ENCODE data around the gene SPIB.
A peak's percentile ranks its signal among the peaks of the same experiment; 100 is the strongest.
"Not testable (repeated sequence)": the region's sequence is repeated elsewhere in the genome, so short reads cannot be mapped to it uniquely, and the experiment has no call there.

Gene SPIB

DNA sequence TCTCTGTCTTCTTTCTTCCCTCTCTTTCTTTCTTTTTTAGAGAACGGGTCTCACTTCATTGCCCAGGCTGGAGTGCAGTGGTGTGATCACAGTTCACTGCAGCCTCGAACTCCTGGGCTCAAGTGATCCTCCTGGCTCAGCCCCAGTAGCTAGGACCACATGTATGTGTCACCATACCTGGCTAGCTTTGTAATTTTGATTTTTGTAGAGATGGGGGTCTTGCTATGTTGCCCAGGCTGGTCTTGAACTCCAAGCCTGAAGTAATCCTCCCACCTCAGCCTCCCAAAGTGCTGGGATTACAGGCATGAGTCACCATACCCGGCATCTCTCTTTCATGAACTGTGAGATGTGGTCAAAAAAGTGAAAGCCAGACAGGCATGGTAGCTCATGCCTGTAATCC, 54.6 kb downstream of the SPIB start:
- DNase-seq (ENCODE audit: low read depth), result not testable (repeated sequence)

DNA sequence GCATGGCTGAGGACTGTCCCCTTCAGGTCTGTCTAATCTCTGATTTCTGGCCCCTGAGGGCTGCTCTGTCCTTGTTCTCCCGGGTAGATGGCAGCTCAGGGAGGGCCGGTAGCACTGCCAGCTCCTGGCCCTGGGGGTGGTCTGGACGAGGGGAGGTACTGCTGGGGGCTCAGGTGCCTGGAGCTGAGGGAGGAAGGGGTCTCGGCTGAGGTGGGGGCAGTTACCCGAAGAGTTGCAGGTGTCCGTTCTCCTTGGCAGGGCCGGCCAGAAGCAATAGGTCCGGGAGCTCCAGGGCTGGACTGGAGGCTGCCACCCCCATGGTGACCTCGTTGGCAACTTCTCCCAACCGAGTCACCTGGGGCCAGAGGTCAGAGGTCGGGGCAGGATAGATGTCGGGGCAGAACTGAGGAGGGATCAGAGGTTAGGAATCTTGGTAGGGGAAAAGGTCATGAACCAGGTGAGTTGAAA, 56.4 kb downstream of the SPIB start:
- no peak for DNase-seq (ENCODE audit: low read depth)

DNA sequence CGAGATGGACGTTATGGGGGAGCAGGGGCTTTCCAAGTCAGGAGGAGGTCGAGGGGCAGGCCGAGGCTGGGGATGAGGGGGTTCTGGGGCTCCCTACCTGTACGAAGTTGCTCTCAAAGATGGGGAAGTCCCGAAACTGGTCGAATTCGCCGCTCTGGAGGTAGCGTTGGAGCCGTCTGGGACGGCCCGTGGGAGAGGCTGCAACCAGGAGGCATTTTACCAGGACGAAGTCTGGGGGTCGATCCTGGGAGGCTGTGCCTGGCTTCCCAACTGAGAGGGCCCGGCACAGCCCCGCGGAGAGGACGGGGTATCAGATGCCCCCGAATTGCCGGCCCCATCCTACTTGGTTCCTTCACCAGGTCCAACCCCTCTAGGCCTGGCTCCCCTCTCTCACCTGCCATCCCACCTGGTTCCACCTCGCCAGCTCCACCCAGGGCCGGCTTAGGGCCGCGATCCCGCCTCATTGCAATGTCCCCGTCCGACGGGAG, 57.0 kb downstream of the SPIB start:
- DNase-seq (ENCODE audit: low read depth), result no peak

DNA sequence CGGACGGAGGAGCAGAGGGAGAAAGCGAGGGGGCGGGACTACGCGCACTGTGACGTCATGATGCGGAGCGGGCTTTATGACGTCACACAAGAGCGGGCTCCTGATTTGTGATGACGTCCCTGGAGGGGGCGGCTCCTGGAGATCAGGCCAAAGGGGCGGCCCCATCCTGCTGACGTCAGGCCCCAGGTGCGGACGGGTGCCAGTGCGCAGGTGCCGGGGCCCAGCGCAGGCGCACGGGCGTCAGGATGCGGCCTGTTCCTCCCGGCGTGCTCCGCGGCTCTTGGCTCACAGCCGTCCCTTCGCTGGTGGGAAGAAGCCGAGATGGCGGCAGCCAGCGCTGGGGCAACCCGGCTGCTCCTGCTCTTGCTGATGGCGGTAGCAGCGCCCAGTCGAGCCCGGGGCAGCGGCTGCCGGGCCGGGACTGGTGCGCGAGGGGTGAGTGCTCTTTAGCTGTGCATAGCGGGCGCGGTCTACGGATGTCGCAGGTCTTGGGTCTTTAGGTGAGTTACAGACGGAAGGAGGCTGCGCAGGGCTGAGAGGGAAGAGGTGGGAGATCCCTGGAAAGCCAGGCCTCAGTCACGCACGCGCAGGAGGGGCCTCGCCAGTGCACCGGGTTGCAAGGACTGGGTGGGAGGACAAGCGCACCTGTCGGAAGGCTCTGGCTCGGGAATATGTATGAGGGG, 57.6 kb downstream of the SPIB start, which contains the start of the genes EMC10 and GARIN5A:
EMC10 (plus strand) TSS at position 284 of the 683 bp plus-strand sequence; CDS start at position 322, 38 bp downstream.
GARIN5A (minus strand) TSS at position 625 of the 683 bp plus-strand sequence; CDS start at position 165, 460 bp downstream.
- peak; percentile 87 for DNase-seq (ENCODE audit: low read depth)

DNA sequence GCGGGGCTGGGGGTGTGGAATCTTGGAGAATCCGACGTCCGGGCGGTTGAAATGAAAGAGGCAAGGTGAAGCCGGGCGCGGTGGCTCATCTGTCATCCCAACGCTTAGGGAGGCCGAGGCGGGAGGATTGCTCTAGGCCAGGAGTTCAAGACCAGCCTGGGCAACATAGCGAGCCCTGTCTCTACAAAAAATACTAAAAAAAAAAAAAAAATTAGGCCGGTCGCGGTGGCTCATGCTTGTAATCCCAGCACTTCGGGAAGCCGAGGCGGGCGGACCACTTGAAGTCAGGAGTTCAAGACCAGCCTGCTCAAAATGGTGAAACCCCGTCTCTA, 58.1 kb downstream of the SPIB start:
- DNase-seq (ENCODE audit: low read depth), result no peak

DNA sequence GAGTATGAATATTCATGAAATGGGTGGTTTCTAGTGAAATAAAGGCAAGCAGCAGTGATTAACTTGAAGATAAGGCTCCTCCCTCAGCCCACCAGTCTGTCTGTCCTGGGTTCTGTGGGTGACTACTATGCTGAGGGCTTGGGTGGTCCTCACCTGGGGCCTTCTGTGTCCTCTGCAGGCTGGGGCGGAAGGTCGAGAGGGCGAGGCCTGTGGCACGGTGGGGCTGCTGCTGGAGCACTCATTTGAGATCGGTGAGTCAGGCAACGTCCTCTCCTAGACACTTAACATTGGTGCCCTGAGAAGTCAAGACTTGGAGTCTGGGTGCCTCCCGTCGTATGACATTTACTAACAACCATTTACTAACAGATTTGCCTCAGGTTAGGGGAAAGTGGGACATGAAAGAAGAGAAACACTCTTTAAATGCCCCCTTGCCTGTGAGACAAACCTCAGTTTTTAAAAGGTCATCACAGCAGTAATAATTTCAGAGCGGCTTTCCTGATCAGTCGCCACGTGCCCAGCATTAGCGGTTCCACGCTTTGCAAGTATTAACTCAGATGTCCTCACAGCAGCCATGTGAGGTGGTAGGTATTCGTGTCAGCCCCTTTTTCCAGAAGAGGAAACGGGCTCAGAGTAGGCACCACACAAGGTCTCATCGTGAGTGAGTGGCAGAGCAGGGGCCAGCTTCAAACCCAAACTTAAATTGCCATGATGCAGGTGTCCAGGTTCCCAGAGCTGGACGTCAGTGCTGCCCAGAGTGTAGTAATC, 59.2 kb downstream of the SPIB start:
- no peak for DNase-seq (ENCODE audit: low read depth)

DNA sequence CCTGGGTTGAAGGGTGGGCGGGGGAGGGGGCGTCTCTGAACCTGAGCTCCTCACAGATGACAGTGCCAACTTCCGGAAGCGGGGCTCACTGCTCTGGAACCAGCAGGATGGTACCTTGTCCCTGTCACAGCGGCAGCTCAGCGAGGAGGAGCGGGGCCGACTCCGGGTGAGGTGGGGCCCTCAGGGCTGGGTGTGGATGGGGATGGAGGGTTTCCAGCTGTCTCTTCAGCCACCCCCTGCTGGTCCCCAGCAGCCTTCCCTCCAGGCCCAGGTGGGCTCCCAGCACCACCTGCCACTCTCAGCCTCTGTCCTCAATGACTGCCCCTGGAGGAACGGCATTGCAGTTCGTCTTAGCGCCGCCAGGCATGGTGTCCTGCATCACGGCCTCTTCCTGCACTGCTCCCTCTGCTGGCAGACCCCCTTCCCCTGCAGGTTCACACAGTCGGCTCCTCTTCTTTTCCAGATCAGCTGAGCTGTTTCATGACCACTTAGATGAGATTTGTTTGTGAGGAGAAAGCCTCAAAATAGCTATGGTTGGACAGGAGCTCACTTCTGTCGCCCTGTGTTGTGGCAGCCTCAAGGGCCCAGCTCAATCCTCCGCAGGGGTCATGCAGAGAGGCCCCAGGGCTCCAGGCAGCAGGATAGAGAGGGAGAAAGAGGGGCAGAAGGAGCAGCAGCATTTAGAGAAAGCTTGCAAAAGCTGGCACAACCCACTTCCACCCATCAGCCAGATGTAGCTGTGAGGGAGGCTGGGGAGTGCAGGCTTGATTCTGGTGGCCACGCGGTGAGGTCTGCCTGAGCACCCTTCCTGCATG, 60.4 kb downstream of the SPIB start:
- DNase-seq (ENCODE audit: low read depth), result peak; percentile 51

DNA sequence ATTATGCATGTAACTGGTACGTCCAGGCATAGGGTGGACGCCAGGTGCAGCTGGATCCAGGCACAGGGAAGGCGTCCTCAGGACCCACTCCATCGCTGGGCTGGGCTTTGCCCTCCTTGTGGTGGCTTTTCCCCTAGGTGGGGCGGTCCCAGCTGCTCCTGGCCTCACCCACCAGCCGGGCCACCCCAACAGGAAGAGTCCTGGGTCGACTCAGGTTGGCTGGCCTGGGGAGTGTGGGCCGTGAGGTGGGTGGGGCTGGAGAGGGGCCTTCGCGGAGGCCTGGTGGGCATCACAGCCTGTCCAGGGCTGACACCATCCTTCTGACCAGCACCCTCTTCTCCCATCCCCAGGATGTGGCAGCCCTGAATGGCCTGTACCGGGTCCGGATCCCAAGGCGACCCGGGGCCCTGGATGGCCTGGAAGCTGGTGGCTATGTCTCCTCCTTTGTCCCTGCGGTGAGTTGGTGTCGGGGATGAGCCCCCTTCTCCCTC, 61.1 kb downstream of the SPIB start:
- no peak for DNase-seq (ENCODE audit: low read depth)

DNA sequence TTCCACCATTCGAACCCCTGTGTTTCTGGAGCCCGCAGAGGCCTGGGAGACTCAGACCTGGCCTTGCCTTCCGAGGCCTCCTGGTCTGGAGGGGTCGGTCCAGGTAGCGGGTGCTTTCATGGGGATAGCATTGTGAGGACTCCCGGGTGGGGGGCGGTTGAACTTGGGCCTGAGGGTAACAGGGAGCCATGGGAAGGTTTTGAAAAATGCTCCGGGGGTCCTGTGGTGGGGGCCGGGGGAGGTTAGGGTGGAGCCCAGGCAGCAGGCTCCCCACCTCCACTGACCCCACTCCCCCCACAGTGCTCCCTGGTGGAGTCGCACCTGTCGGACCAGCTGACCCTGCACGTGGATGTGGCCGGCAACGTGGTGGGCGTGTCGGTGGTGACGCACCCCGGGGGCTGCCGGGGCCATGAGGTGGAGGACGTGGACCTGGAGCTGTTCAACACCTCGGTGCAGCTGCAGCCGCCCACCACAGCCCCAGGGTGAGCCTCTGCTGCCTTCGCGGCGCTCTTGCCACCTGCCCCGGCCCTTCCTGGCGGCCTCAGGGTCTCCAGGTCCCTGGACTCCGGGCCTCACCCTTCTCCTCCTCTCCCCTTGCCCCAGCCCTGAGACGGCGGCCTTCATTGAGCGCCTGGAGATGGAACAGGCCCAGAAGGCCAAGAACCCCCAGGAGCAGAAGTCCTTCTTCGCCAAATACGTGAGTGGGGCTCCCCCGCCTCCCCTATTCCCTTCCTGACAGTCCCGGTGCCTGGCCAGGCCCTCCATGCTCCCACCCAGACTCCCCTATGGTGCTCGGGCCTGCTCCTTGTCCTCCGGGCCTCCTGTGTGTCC, 61.8 kb downstream of the SPIB start:
- DNase-seq (ENCODE audit: low read depth), result no peak

Measured in EH (cell line).